GM23338 (cell line): ENCODE results near the gene MUC6. TPM values are rescaled to one million over a fixed set of nuclear protein-coding genes. Genes with fewer than 3 reads are reported as not detected.

ENCODE experiments used
- POLR2AphosphoS5 ChIP-seq: IDR thresholded peaks from 2 replicates; pipeline ENCODE4 v1.6.1; 2016; ENCODE audit warnings: antibody characterized with exemption, low read depth
- ZNF331 ChIP-seq: fragments of 250-450 bp; sonication (Bioruptor Pico); IDR thresholded peaks from 2 replicates; pipeline ENCODE4 v1.5.0; 2020; ENCODE audit warnings: low read depth, mild to moderate bottlenecking, moderate library complexity
- ZNF462 ChIP-seq: fragments of 250-450 bp; sonication (Bioruptor Pico); IDR thresholded peaks from 2 replicates; pipeline ENCODE4 v1.5.0; 2020; ENCODE audit warnings: mild to moderate bottlenecking, moderate library complexity
- polyA plus RNA-seq: library from polyadenylated mRNA; unstranded; fragments of >200 nt; fragmentation: Nextera tagmentation; extraction: Ambion mirVana; gene quantifications from 2 replicates; pipeline ENCODE4 v1.2.1, GENCODE V29; 2016
- total RNA-seq: library from RNA; depleted of rRNA; stranded (reverse); fragments of >200 nt; shearing (Covaris generic); gene quantifications from 2 replicates; pipeline ENCODE4 v1.2.3, GENCODE V29; 2014
- TF ChIP-seq, protein P1 (sequence below), 2 experiments: fragments of 200-600 bp in 1 of 2; sonication (generic) in 1 of 2; conservative IDR thresholded peaks; 2 replicates each; pipeline versions ENCODE4 v1.5.1 to v1.6.1; 2016 to 2017; ENCODE audit warnings: antibody characterized with exemption in 2 of 2, low read depth in 2 of 2, mild to moderate bottlenecking in 2 of 2, moderate library complexity in 1 of 2
- TF ChIP-seq, protein P2 (sequence below): IDR thresholded peaks from one replicate; pipeline ENCODE4 v1.6.1; 2018; ENCODE audit warnings: antibody characterized with exemption; ENCODE audit not compliant: unreplicated experiment

Gene MUC6
- total and polyA plus RNA-seq, 2 experiments from 2014 or later: not detected

GRCh38 chr11:1073261-1073724 is 36.8 kb upstream of the MUC6 start (continued):
- TF ChIP-seq ZNF462 (CRISPR knock-in tag) (no peak), POLR2AphosphoS5 (no peak), ZNF331 (CRISPR knock-in tag) (no peak)
- TF ChIP-seq, protein P1, sequence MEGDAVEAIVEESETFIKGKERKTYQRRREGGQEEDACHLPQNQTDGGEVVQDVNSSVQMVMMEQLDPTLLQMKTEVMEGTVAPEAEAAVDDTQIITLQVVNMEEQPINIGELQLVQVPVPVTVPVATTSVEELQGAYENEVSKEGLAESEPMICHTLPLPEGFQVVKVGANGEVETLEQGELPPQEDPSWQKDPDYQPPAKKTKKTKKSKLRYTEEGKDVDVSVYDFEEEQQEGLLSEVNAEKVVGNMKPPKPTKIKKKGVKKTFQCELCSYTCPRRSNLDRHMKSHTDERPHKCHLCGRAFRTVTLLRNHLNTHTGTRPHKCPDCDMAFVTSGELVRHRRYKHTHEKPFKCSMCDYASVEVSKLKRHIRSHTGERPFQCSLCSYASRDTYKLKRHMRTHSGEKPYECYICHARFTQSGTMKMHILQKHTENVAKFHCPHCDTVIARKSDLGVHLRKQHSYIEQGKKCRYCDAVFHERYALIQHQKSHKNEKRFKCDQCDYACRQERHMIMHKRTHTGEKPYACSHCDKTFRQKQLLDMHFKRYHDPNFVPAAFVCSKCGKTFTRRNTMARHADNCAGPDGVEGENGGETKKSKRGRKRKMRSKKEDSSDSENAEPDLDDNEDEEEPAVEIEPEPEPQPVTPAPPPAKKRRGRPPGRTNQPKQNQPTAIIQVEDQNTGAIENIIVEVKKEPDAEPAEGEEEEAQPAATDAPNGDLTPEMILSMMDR (conservative IDR thresholded peaks at IDR 0.05; ENCODE audit: low read depth in 2 of 2): no peak
- TF ChIP-seq, protein P2, sequence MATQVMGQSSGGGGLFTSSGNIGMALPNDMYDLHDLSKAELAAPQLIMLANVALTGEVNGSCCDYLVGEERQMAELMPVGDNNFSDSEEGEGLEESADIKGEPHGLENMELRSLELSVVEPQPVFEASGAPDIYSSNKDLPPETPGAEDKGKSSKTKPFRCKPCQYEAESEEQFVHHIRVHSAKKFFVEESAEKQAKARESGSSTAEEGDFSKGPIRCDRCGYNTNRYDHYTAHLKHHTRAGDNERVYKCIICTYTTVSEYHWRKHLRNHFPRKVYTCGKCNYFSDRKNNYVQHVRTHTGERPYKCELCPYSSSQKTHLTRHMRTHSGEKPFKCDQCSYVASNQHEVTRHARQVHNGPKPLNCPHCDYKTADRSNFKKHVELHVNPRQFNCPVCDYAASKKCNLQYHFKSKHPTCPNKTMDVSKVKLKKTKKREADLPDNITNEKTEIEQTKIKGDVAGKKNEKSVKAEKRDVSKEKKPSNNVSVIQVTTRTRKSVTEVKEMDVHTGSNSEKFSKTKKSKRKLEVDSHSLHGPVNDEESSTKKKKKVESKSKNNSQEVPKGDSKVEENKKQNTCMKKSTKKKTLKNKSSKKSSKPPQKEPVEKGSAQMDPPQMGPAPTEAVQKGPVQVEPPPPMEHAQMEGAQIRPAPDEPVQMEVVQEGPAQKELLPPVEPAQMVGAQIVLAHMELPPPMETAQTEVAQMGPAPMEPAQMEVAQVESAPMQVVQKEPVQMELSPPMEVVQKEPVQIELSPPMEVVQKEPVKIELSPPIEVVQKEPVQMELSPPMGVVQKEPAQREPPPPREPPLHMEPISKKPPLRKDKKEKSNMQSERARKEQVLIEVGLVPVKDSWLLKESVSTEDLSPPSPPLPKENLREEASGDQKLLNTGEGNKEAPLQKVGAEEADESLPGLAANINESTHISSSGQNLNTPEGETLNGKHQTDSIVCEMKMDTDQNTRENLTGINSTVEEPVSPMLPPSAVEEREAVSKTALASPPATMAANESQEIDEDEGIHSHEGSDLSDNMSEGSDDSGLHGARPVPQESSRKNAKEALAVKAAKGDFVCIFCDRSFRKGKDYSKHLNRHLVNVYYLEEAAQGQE: no peak
